Epithelial cell of proximal tubule (primary cell): ENCODE data around the gene NDUFS8. TPM values are rescaled to one million over a fixed set of nuclear protein-coding genes. Genes with fewer than 3 reads are reported as not detected.

Experiments used
- DNase-seq: peaks from one replicate; pipeline ENCODE4 v3.0.0-alpha.2; 2011; ENCODE audit warnings: low read depth
- H3K4me3 ChIP-seq: 2 replicates; pipeline ENCODE4 v1.5.1; 2011; ENCODE audit warnings: low read depth, mild to moderate bottlenecking, low read length
- total RNA-seq: library from RNA; depleted of rRNA; stranded (reverse); fragments of >200 nt; gene quantifications from 2 replicates; pipeline ENCODE4 v1.2.3, GENCODE V29; 2015
- TF ChIP-seq, protein P1 (sequence below): conservative IDR thresholded peaks from 2 replicates; pipeline ENCODE4 v1.5.1; 2012; ENCODE audit warnings: low read depth, mild to moderate bottlenecking, low read length

Gene NDUFS8
- total RNA-seq, 1 donor from 2014 or later = 345 TPM

DNA sequence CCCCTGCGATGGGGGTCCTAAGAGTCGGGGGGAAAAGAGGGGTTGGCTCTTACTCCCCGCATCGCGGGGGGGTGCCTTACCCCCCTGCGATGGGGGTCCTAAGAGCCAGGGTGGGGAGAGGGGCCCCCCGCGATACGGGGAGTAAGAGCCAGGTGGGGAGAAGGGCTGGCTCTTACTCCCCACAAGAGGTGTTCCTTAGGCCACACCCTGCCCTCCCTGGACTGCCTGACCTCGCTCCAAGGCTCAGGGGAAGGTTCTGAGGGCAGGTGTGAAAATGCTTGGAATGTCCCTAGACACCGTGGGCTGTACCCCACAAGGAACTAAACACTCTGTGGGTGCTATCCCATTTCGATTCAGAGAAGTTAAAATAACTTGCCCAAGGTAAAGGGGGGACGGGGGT lies 34.4 kb upstream of the NDUFS8 start:
- no peak for DNase-seq
- TF ChIP-seq, protein P1, sequence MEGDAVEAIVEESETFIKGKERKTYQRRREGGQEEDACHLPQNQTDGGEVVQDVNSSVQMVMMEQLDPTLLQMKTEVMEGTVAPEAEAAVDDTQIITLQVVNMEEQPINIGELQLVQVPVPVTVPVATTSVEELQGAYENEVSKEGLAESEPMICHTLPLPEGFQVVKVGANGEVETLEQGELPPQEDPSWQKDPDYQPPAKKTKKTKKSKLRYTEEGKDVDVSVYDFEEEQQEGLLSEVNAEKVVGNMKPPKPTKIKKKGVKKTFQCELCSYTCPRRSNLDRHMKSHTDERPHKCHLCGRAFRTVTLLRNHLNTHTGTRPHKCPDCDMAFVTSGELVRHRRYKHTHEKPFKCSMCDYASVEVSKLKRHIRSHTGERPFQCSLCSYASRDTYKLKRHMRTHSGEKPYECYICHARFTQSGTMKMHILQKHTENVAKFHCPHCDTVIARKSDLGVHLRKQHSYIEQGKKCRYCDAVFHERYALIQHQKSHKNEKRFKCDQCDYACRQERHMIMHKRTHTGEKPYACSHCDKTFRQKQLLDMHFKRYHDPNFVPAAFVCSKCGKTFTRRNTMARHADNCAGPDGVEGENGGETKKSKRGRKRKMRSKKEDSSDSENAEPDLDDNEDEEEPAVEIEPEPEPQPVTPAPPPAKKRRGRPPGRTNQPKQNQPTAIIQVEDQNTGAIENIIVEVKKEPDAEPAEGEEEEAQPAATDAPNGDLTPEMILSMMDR = no peak
- no peak overlapping the region for H3K4me3 ChIP-seq

DNA sequence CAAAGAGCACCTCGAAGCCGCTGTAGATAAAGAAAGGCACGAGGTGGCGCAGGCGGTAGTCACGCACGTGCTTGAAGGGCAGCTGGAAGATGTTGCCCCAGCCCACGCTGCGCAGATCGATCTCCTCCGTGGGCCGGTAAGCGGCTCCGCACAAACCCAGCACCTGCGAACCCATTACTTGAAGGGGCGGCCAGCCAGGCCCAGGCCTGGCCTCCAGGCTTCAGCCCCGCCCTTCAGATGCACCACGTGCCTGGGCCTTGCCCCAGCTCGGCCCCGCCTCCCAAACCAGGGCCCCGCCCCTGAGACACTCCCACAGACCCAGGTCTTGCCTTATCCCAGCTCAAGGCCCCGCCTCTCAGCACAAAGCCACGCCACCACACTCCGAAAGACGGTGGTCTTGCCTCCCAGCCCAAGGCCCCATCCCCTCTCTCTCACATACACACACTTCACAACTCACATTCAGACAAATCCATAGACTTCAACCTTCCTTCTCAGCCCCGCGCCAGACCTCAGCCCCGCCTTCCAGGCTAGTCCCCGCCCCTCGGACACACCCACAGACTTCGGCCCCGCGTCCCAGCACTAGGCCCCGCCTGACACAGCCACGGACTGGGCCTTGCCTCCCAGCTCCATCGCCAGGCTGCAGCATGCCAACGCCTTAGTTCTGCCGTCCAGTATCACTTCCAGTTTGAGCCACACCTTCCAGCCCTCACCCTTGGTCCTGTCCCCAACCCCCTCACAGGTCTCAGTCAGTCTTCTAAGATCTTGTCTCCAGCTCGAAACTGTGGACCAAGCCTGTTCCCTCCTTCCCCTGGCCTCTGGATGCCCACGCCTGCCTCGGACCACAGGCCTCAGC lies 33.6 kb upstream of the NDUFS8 start:
- DNase-seq = no peak
- no peak overlapping the region for H3K4me3 ChIP-seq
- TF ChIP-seq, protein P1 = no peak

DNA sequence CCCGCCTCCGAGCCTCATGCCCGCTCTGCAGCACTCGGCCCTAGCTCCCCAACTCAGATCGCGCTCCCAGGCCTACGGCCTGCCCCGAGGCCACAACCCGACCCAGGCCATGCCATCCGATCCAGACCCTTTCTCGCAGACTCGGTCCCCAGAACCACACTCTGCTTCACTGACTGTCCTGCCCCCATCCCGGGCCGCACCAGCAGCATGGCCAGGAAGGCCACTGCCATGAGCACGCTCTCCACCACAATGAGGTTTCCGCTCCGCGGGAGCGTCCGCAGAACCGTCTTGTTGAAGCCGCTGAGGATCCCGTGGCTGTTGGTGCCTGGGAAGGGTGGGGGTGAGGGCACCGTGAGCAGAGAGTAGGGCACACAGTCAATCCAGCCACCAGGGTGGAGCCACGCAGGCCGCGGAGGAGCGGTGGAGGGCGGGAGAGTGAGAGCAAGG lies 33.0 kb upstream of the NDUFS8 start:
- no peak overlapping the region for H3K4me3 ChIP-seq
- TF ChIP-seq, protein P1 = no peak
- no peak for DNase-seq

DNA sequence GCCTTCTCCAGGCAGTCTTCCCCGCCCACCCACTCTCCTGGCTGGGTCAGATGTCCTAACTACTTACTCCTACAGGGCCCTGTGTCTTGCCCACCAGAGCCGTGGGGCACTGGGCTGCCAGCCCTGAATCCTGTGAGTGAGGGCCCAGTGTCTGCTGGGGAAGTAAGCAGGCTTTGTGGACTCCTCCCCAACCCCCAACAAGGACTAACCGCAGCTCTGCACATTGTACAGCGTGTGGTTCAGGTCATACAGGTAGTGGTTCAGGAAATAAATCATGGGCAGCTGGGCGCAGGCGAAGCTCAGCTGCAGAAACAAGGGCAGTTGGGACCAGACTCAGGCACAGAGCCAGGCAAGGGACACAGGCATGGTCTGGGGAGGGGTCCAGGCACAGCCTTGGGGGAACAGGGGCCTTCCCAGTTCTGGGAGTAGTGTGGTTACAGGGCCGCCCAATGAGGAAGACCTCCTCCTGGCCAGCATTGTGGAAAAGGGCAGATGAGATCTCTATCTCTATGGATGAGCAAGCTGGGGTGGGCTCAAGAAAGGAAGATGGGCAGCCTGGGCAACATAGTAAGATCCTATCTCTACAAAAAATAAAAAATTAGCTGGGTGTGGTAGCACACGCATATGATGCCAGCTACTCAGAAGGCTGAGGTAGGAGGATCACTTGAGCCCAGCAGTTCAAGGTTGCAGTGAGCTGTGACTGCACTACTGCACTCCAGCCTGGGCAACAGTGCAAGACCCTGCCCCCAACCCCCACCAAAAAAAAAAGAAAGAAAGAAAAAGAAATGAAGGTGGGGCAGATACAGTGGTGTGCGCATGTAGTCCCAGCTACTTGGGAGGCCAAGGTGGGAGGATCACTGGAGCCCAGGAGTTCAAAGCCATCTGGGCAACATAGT lies 32.1 kb upstream of the NDUFS8 start:
- TF ChIP-seq, protein P1 = no peak
- DNase-seq = no peak
- no peak overlapping the region for H3K4me3 ChIP-seq

- no peak overlapping the region for H3K4me3 ChIP-seq
- TF ChIP-seq, protein P1 = no peak
- DNase-seq = no peak
Observed at GRCh38 chr11:67999201-67999629, 31.3 kb upstream of the NDUFS8 start.

DNA sequence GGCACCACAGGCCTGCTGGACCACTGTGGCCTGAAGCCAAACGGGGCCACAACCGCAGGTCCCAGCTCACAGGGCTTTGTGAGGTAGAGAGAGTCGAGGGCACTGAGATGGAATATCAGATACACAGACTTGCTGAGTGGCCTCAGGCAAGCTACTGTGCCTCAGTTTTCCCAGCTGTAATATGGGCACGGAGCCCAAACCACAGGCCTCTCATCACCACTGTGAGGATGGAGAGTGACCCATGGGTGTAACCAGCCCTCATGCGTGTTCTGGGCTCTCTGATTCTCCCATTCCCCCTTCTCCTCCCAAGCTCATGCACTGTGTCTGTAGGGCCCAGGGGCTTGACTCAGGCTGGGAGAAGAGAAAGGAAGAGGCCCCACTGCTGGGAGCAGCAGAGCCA lies 30.8 kb upstream of the NDUFS8 start:
- H3K4me3 ChIP-seq = no peak overlapping the region
- DNase-seq = no peak
- TF ChIP-seq, protein P1 = no peak
